GM23338 (cell line): Measurements from ENCODE around the gene CCNYL1.

Experiments
- JUNB ChIP-seq: IDR thresholded peaks from one replicate; pipeline ENCODE4 v1.6.1; 2016; ENCODE audit warnings: antibody characterized with exemption; ENCODE audit not compliant: unreplicated experiment
- POLR2AphosphoS5 ChIP-seq: IDR thresholded peaks from 2 replicates; pipeline ENCODE4 v1.6.1; 2016; ENCODE audit warnings: antibody characterized with exemption, low read depth
- STAT1 ChIP-seq: IDR thresholded peaks from one replicate; pipeline ENCODE4 v1.6.1; 2016; ENCODE audit warnings: antibody characterized with exemption; ENCODE audit not compliant: unreplicated experiment
- TF ChIP-seq, protein P1 (sequence below), 2 experiments: fragments of 200-600 bp in 1 of 2; sonication (generic) in 1 of 2; conservative IDR thresholded peaks; 2 replicates each; pipeline versions ENCODE4 v1.5.1 to v1.6.1; 2016 to 2017; ENCODE audit warnings: antibody characterized with exemption in 2 of 2, low read depth in 2 of 2, mild to moderate bottlenecking in 2 of 2, moderate library complexity in 1 of 2
- TF ChIP-seq, protein P2 (sequence below): IDR thresholded peaks from one replicate; pipeline ENCODE4 v1.6.1; 2018; ENCODE audit warnings: antibody characterized with exemption; ENCODE audit not compliant: unreplicated experiment
- TF ChIP-seq, protein P3 (sequence below): IDR thresholded peaks from 2 replicates; pipeline ENCODE4 v1.6.1; 2016; ENCODE audit warnings: antibody characterized with exemption

GRCh38 chr2:207683438-207683837, 28.0 kb upstream of the CCNYL1 start:
- TF ChIP-seq, protein P1, sequence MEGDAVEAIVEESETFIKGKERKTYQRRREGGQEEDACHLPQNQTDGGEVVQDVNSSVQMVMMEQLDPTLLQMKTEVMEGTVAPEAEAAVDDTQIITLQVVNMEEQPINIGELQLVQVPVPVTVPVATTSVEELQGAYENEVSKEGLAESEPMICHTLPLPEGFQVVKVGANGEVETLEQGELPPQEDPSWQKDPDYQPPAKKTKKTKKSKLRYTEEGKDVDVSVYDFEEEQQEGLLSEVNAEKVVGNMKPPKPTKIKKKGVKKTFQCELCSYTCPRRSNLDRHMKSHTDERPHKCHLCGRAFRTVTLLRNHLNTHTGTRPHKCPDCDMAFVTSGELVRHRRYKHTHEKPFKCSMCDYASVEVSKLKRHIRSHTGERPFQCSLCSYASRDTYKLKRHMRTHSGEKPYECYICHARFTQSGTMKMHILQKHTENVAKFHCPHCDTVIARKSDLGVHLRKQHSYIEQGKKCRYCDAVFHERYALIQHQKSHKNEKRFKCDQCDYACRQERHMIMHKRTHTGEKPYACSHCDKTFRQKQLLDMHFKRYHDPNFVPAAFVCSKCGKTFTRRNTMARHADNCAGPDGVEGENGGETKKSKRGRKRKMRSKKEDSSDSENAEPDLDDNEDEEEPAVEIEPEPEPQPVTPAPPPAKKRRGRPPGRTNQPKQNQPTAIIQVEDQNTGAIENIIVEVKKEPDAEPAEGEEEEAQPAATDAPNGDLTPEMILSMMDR (conservative IDR thresholded peaks at IDR 0.05; ENCODE audit: low read depth in 2 of 2), result no peak
- TF ChIP-seq, protein P2, sequence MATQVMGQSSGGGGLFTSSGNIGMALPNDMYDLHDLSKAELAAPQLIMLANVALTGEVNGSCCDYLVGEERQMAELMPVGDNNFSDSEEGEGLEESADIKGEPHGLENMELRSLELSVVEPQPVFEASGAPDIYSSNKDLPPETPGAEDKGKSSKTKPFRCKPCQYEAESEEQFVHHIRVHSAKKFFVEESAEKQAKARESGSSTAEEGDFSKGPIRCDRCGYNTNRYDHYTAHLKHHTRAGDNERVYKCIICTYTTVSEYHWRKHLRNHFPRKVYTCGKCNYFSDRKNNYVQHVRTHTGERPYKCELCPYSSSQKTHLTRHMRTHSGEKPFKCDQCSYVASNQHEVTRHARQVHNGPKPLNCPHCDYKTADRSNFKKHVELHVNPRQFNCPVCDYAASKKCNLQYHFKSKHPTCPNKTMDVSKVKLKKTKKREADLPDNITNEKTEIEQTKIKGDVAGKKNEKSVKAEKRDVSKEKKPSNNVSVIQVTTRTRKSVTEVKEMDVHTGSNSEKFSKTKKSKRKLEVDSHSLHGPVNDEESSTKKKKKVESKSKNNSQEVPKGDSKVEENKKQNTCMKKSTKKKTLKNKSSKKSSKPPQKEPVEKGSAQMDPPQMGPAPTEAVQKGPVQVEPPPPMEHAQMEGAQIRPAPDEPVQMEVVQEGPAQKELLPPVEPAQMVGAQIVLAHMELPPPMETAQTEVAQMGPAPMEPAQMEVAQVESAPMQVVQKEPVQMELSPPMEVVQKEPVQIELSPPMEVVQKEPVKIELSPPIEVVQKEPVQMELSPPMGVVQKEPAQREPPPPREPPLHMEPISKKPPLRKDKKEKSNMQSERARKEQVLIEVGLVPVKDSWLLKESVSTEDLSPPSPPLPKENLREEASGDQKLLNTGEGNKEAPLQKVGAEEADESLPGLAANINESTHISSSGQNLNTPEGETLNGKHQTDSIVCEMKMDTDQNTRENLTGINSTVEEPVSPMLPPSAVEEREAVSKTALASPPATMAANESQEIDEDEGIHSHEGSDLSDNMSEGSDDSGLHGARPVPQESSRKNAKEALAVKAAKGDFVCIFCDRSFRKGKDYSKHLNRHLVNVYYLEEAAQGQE, result no peak
- TF ChIP-seq, protein P3, sequence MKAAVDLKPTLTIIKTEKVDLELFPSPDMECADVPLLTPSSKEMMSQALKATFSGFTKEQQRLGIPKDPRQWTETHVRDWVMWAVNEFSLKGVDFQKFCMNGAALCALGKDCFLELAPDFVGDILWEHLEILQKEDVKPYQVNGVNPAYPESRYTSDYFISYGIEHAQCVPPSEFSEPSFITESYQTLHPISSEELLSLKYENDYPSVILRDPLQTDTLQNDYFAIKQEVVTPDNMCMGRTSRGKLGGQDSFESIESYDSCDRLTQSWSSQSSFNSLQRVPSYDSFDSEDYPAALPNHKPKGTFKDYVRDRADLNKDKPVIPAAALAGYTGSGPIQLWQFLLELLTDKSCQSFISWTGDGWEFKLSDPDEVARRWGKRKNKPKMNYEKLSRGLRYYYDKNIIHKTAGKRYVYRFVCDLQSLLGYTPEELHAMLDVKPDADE, result no peak
- TF ChIP-seq POLR2AphosphoS5 (no peak), JUNB (no peak), STAT1 (no peak)
